Measurements from ENCODE around the gene PTPA. TPM values are rescaled to one million over a fixed set of nuclear protein-coding genes. Genes with fewer than 3 reads are reported as not detected.

PTPA gene
- total and polyA plus RNA-seq, 2 donors (not counting 3 experiments of a cell fraction or from before 2014, with no cell fraction given) = 97.7 to 121 TPM

GRCh38 chr9:129071526-129072126 is 39.6 kb upstream of the PTPA start:
- Histone ChIP-seq H3K79me2 (ENCODE audit: control insufficient read depth, insufficient read depth, low read length) (no peaks in the 10 kb centered on the region), H3K4me3 (replicated peaks in 1 of 3; ENCODE audit: insufficient read depth in 1 of 3, low read depth in 1 of 3, low read length in 3 of 3) (no peak overlapping the region), H3K27ac (ENCODE audit: insufficient read depth, low read depth, low read length) (no peak overlapping the region), H3K9me1 (replicated peaks; ENCODE audit: control insufficient read depth, extremely low read depth, insufficient read depth, low read length) (no peaks in the 10 kb centered on the region), H3K9ac (replicated peaks; ENCODE audit: extremely low read depth, insufficient read depth, low read length) (no peak overlapping the region), H2AFZ (ENCODE audit: low read depth, low read length) (no peak overlapping the region), H4K20me1 (replicated peaks; ENCODE audit: control insufficient read depth, extremely low read depth, insufficient read depth, low read length) (no peaks in the 10 kb centered on the region), H3K9me3 (replicated peaks; ENCODE audit: control insufficient read depth, insufficient read depth, low read length) (no peaks in the 10 kb centered on the region), H3K27me3 (ENCODE audit: control insufficient read depth in 2 of 2, insufficient read depth in 2 of 2, low read length in 2 of 2) (no peaks in the 10 kb centered on the region), H3K36me3 (ENCODE audit: control insufficient read depth in 2 of 2, extremely low read depth in 1 of 2, insufficient read depth in 2 of 2, low read length in 2 of 2) (peaks cover 0 to 20% of the 10 kb centered on the region in 2 experiments), H3K4me1 (ENCODE audit: control insufficient read depth, extremely low read depth, insufficient read depth, low read length) (no peaks in the 10 kb centered on the region), H3K4me2 (ENCODE audit: insufficient read depth, low read length) (no peak overlapping the region)
- dilution Hi-C loops (cut with MboI; ENCODE audit: extremely low pct_ligation_motif_present, low sequenced_read_pairs) (no loop called here), intact Hi-C loops (cut with micrococcal nuclease) (no loop called here)
- no peak for TF ChIP-seq MAX (IDR thresholded peaks at IDR 0.05; ENCODE audit: insufficient read depth, insufficient read length)
- no peak for TF ChIP-seq POLR2AphosphoS5 (IDR thresholded peaks at IDR 0.05; ENCODE audit: insufficient read depth, low read depth, low read length)
- no peak for TF ChIP-seq CTCF (IDR thresholded peaks at IDR 0.05; ENCODE audit: extremely low read depth in 1 of 2, insufficient read depth in 1 of 2, low read depth in 1 of 2, low read length in 2 of 2)
- no peak for TF ChIP-seq EZH2 (IDR thresholded peaks at IDR 0.05; ENCODE audit: borderline replicate concordance, low read depth, low read length, severe bottlenecking)
- no peak for TF ChIP-seq MYC (IDR thresholded peaks at IDR 0.05; ENCODE audit: low read depth, low read length)
- TF ChIP-seq POLR2A (IDR thresholded peaks at IDR 0.05; ENCODE audit: low read depth, low read length) = no peak
- no peak for TF ChIP-seq FOS (IDR thresholded peaks at IDR 0.05; ENCODE audit: borderline replicate concordance, insufficient read depth, low read length)
- TF ChIP-seq JUN (IDR thresholded peaks at IDR 0.05; ENCODE audit: borderline replicate concordance, insufficient read depth, insufficient read length, low read depth) = no peak
- TF ChIP-seq GATA2 (IDR thresholded peaks at IDR 0.05; ENCODE audit: insufficient read depth, insufficient read length, low read depth, low read length) = no peak
- DNase-seq (ENCODE audit: low read depth, low spot score) (no peak), FAIRE-seq (no peak)
- ChIA-PET CTCF (no interaction called here), POLR2A (no interaction called here)
- no TSS peak for BruUV-seq (replicated peaks)

All from endothelial cell of umbilical vein (primary cell).